Measurements from ENCODE around the gene MEIOSIN. TPM values are rescaled to one million over a fixed set of nuclear protein-coding genes. Genes with fewer than 3 reads are reported as not detected.

MEIOSIN gene
- total and polyA plus RNA-seq, 4 donors = not detected

DNA sequence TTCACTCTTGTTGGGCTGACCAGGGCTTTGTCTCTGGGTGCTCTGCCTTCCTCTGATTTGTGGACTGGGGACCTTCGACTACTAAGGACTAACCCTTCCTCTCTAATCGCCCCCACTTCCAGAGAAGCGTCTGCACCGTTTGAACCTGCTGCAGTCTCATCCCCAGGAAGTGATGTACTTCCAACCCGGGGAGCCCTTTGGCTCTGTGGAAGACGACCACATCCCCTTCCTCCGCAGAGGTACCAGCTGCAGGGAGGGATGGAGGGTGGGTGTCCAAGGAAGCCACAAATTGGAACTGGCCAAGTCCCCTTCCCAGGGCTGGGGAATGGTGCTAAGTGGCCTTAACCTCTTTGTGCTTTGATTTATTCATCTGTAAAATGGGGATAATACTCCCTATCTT is 31.6 kb upstream of the MEIOSIN start (continued):
- no peak for TF ChIP-seq RXRA (IDR thresholded peaks at IDR 0.05)
- no peak for TF ChIP-seq GABPA (IDR thresholded peaks at IDR 0.05 in 1 of 2, conservative IDR thresholded peaks at IDR 0.05 in 1 of 2)
- no peak for TF ChIP-seq FOXA1 (IDR thresholded peaks at IDR 0.05)

DNA sequence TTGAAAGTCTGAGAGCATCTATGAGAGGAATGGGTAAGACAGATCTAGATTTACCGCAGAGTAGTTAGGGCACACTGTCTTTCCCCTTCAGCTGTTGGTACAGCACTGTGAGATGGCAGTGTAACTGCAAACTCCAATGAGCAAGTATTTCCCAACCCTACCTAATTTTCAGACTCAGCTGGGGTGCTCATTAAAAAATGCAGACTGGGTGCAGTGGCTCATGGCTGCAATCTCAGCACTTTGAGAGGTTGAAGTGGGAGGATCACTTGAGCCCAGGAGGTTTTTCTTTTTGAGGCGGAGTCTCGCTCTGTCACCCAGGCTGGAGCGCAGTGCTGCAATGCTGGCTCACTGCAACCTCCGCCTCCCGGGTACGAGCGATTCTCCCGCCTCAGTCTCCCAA is 28.1 kb upstream of the MEIOSIN start:
- TF ChIP-seq FOXA2 (IDR thresholded peaks at IDR 0.05) (no peak), RXRA (IDR thresholded peaks at IDR 0.05) (no peak), FOXA1 (IDR thresholded peaks at IDR 0.05) (no peak), RAD21 (IDR thresholded peaks at IDR 0.05) (no peak), HNF4A (conservative IDR thresholded peaks at IDR 0.05) (no peak), YY1 (IDR thresholded peaks at IDR 0.05) (no peak), NR2F2 (IDR thresholded peaks at IDR 0.05) (no peak), EGR1 (IDR thresholded peaks at IDR 0.05; ENCODE audit: low read depth in 2 of 2) (no peak), TAF1 (conservative IDR thresholded peaks at IDR 0.05) (no peak), JUND (IDR thresholded peaks at IDR 0.05) (no peak), GABPA (IDR thresholded peaks at IDR 0.05 in 1 of 2, conservative IDR thresholded peaks at IDR 0.05 in 1 of 2) (no peak), HNF4G (IDR thresholded peaks at IDR 0.05) (no peak), SP1 (IDR thresholded peaks at IDR 0.05) (no peak)
- TF ChIP-seq, protein P1, sequence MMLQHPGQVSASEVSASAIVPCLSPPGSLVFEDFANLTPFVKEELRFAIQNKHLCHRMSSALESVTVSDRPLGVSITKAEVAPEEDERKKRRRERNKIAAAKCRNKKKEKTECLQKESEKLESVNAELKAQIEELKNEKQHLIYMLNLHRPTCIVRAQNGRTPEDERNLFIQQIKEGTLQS (IDR thresholded peaks at IDR 0.05) = no peak
- TF ChIP-seq, protein P2, sequence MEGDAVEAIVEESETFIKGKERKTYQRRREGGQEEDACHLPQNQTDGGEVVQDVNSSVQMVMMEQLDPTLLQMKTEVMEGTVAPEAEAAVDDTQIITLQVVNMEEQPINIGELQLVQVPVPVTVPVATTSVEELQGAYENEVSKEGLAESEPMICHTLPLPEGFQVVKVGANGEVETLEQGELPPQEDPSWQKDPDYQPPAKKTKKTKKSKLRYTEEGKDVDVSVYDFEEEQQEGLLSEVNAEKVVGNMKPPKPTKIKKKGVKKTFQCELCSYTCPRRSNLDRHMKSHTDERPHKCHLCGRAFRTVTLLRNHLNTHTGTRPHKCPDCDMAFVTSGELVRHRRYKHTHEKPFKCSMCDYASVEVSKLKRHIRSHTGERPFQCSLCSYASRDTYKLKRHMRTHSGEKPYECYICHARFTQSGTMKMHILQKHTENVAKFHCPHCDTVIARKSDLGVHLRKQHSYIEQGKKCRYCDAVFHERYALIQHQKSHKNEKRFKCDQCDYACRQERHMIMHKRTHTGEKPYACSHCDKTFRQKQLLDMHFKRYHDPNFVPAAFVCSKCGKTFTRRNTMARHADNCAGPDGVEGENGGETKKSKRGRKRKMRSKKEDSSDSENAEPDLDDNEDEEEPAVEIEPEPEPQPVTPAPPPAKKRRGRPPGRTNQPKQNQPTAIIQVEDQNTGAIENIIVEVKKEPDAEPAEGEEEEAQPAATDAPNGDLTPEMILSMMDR (IDR thresholded peaks at IDR 0.05; ENCODE audit: low read depth, low read length, missing input control) = no peak
- TF ChIP-seq, protein P3, sequence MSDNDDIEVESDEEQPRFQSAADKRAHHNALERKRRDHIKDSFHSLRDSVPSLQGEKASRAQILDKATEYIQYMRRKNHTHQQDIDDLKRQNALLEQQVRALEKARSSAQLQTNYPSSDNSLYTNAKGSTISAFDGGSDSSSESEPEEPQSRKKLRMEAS (IDR thresholded peaks at IDR 0.05) = no peak
- TF ChIP-seq, protein P4, sequence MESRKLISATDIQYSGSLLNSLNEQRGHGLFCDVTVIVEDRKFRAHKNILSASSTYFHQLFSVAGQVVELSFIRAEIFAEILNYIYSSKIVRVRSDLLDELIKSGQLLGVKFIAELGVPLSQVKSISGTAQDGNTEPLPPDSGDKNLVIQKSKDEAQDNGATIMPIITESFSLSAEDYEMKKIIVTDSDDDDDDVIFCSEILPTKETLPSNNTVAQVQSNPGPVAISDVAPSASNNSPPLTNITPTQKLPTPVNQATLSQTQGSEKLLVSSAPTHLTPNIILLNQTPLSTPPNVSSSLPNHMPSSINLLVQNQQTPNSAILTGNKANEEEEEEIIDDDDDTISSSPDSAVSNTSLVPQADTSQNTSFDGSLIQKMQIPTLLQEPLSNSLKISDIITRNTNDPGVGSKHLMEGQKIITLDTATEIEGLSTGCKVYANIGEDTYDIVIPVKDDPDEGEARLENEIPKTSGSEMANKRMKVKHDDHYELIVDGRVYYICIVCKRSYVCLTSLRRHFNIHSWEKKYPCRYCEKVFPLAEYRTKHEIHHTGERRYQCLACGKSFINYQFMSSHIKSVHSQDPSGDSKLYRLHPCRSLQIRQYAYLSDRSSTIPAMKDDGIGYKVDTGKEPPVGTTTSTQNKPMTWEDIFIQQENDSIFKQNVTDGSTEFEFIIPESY (IDR thresholded peaks at IDR 0.05) = no peak
- no peaks in the 10 kb centered on the region for H3K27me3 ChIP-seq (ENCODE audit: control insufficient read depth in 4 of 4, insufficient read depth in 4 of 4, low read length in 3 of 4)
- peaks cover 0 to 17% (median 8%) of the 10 kb centered on the region in 4 donors for H3K36me3 ChIP-seq (ENCODE audit: control insufficient read depth in 4 of 4, insufficient read depth in 3 of 4, low read depth in 1 of 4, low read length in 3 of 4)
- H3K4me1 ChIP-seq (ENCODE audit: control insufficient read depth in 4 of 4, insufficient read depth in 4 of 4, low read length in 3 of 4) = no peaks in the 10 kb centered on the region
- no peak for DNase-seq (ENCODE audit: low spot score)
- H3K9me3 ChIP-seq (ENCODE audit: control insufficient read depth in 4 of 4, low read length in 3 of 4) = no peaks in the 10 kb centered on the region
- no peak overlapping the region for H3K27ac ChIP-seq (ENCODE audit: low read depth in 1 of 2, low read length in 2 of 2)
- no peak overlapping the region for H3K4me3 ChIP-seq (ENCODE audit: low read depth in 1 of 3, low read length in 3 of 3)
- WGBS = 96% methylated on average over 9 of the region's 9 CpGs
- H3K9ac ChIP-seq (ENCODE audit: low read depth in 1 of 2, low read length in 2 of 2) = no peak overlapping the region

DNA sequence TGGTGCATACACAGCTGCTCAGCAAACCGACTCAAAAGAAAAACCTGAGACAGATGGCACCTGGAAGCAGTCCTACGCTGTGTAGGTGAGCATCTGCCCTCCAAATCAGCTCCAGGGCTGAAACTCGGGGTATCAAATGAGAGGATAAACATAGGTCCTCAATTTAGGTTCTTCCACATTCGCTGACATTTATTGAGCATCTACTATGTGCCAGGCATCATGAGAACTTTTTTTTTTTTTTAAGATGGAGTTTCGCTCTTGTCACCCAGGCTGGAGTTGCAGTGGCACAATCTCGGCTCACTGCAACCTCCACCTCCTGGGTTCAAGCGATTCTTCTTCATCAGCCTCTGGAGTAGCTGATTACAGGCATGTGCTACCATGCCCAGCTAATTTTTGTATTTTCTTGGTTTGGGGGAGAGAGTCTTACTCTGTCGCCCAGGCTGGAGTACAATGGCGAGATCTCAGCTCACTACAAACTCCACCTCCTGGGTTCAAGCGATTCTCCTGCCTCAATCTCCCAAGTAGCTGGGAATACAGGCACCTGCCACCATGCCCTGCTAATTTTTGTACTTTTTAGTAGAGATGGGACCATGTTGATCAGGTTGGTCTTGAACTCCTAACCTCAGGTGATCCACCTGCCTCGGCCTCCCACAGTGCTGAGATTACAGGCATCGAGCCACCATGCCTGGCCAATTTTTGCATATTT is 27.4 kb upstream of the MEIOSIN start:
- 96% methylated on average over 12 of the region's 12 CpGs for WGBS
- TF ChIP-seq, protein P3 (IDR thresholded peaks at IDR 0.05) = no peak
- TF ChIP-seq HNF4A (conservative IDR thresholded peaks at IDR 0.05) (no peak), FOXA1 (IDR thresholded peaks at IDR 0.05) (no peak), FOXA2 (IDR thresholded peaks at IDR 0.05) (no peak), JUND (IDR thresholded peaks at IDR 0.05) (no peak), RXRA (IDR thresholded peaks at IDR 0.05) (no peak), RAD21 (IDR thresholded peaks at IDR 0.05) (no peak), EGR1 (IDR thresholded peaks at IDR 0.05; ENCODE audit: low read depth in 2 of 2) (no peak)
- TF ChIP-seq, protein P5, sequence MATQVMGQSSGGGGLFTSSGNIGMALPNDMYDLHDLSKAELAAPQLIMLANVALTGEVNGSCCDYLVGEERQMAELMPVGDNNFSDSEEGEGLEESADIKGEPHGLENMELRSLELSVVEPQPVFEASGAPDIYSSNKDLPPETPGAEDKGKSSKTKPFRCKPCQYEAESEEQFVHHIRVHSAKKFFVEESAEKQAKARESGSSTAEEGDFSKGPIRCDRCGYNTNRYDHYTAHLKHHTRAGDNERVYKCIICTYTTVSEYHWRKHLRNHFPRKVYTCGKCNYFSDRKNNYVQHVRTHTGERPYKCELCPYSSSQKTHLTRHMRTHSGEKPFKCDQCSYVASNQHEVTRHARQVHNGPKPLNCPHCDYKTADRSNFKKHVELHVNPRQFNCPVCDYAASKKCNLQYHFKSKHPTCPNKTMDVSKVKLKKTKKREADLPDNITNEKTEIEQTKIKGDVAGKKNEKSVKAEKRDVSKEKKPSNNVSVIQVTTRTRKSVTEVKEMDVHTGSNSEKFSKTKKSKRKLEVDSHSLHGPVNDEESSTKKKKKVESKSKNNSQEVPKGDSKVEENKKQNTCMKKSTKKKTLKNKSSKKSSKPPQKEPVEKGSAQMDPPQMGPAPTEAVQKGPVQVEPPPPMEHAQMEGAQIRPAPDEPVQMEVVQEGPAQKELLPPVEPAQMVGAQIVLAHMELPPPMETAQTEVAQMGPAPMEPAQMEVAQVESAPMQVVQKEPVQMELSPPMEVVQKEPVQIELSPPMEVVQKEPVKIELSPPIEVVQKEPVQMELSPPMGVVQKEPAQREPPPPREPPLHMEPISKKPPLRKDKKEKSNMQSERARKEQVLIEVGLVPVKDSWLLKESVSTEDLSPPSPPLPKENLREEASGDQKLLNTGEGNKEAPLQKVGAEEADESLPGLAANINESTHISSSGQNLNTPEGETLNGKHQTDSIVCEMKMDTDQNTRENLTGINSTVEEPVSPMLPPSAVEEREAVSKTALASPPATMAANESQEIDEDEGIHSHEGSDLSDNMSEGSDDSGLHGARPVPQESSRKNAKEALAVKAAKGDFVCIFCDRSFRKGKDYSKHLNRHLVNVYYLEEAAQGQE (IDR thresholded peaks at IDR 0.05) = no peak
- TF ChIP-seq, protein P1 (IDR thresholded peaks at IDR 0.05) = no peak
- TF ChIP-seq, protein P4 (IDR thresholded peaks at IDR 0.05) = no peak
- Histone ChIP-seq H3K27me3 (ENCODE audit: control insufficient read depth in 4 of 4, insufficient read depth in 4 of 4, low read length in 3 of 4) (no peaks in the 10 kb centered on the region), H3K4me1 (ENCODE audit: control insufficient read depth in 4 of 4, insufficient read depth in 4 of 4, low read length in 3 of 4) (no peaks in the 10 kb centered on the region), H3K4me3 (ENCODE audit: low read depth in 1 of 3, low read length in 3 of 3) (no peak overlapping the region), H3K27ac (ENCODE audit: low read depth in 1 of 2, low read length in 2 of 2) (no peak overlapping the region), H3K9ac (ENCODE audit: low read depth in 1 of 2, low read length in 2 of 2) (no peak overlapping the region), H3K36me3 (ENCODE audit: control insufficient read depth in 4 of 4, insufficient read depth in 3 of 4, low read depth in 1 of 4, low read length in 3 of 4) (peaks cover 0 to 17% (median 8%) of the 10 kb centered on the region in 4 donors), H3K9me3 (ENCODE audit: control insufficient read depth in 4 of 4, low read length in 3 of 4) (no peaks in the 10 kb centered on the region)
- no peak for DNase-seq (ENCODE audit: low spot score)
